GM12878 (cell line): ENCODE results near the gene AMT. TPM values are rescaled to one million over a fixed set of nuclear protein-coding genes. Genes with fewer than 3 reads are reported as not detected.
"Not testable (repeated sequence)": the region's sequence is repeated elsewhere in the genome, so short reads cannot be mapped to it uniquely, and the experiment has no call there.

Experiments
- ATAC-seq: fragments of 200-7000 bp; cut with Tn5 transposase; 3 replicates; pipeline ENCODE4 v1.9.1; 2020; ENCODE audit warnings: mild to moderate bottlenecking, moderate library complexity
- BruUV-seq: library from RNA; stranded (reverse); fragments of 400-500 nt; replicated peaks from 2 replicates; lab custom pipeline; 2021; lab: Mats Ljungman, UMichigan
- CTCF ChIA-PET: fragments of 300-600 bp; sonication (Branson Sonifier 250); formaldehyde crosslinking; extraction: SDS; loops from one replicate; lab custom pipeline; 2021; ENCODE audit warnings: inconsistent platforms; lab: Yijun Ruan, JAX
- POLR2A ChIA-PET: fragments of 350-600 bp; formaldehyde crosslinking; extraction: SDS; loops from one replicate; lab custom pipeline; 2021; ENCODE audit warnings: inconsistent platforms; lab: Charles Lee
- RAD21 ChIA-PET: fragments of 300-600 bp; sonication (Branson Sonifier 250); formaldehyde crosslinking; loops from one replicate; lab custom pipeline; 2023; ENCODE audit warnings: antibody characterized with exemption; ENCODE audit not compliant: unreplicated experiment; lab: Charles Lee
- SMC1A ChIA-PET: fragments of 300-600 bp; sonication (Branson Sonifier 250); formaldehyde crosslinking; loops from one replicate; lab custom pipeline; 2023; ENCODE audit not compliant: unreplicated experiment, uncharacterized antibody; lab: Charles Lee
- DNase-seq: peaks from one replicate; pipeline ENCODE4 v3.0.0-alpha.2; 2011; ENCODE audit warnings: low read depth, low spot score
- FAIRE-seq: peaks from 3 replicates; lab custom pipeline; 2011; peaks lifted over from hg19 to GRCh38; lab: Jason Lieb, UNC
- H2AFZ ChIP-seq: 2 replicates; pipeline ENCODE4 v1.6.0; 2011; ENCODE audit warnings: low read depth, low read length, control low read depth; ENCODE audit not compliant: control insufficient read depth
- H3K27ac ChIP-seq: 2 replicates; pipeline ENCODE4 v1.5.1; 2011; ENCODE audit warnings: control low read depth; ENCODE audit not compliant: control insufficient read depth, insufficient read depth
- H3K27me3 ChIP-seq, 2 experiments: replicated peaks in 1 of 2; 2 replicates each; pipeline versions ENCODE4 v1.6.0 to v1.6.1; 2011; ENCODE audit warnings: low read length in 1 of 2; ENCODE audit not compliant: control insufficient read depth in 2 of 2, insufficient read depth in 2 of 2
- H3K36me3 ChIP-seq, 2 experiments: 2 replicates each; pipeline ENCODE4 v1.5.1; 2011; ENCODE audit warnings: low read length in 1 of 2; ENCODE audit not compliant: control insufficient read depth in 2 of 2, insufficient read depth in 2 of 2
- H3K4me1 ChIP-seq: 2 replicates; pipeline ENCODE4 v1.6.1; 2011; ENCODE audit warnings: mild to moderate bottlenecking, low read length, moderate library complexity, mixed read lengths; ENCODE audit not compliant: control insufficient read depth, insufficient read depth
- H3K4me2 ChIP-seq: 2 replicates; pipeline ENCODE4 v1.6.0; 2011; ENCODE audit warnings: control low read depth; ENCODE audit not compliant: control insufficient read depth, insufficient read depth
- H3K4me3 ChIP-seq: fragments of 200-600 bp; sonication (generic); 2 replicates; pipeline ENCODE4 v1.5.1; 2016
- H3K79me2 ChIP-seq: 2 replicates; pipeline ENCODE4 v1.6.0; 2011; ENCODE audit warnings: low read length; ENCODE audit not compliant: control insufficient read depth, insufficient read depth
- H3K9ac ChIP-seq: 2 replicates; pipeline ENCODE4 v1.8.0; 2011; ENCODE audit warnings: low read length, control low read depth, mixed read lengths; ENCODE audit not compliant: control insufficient read depth, insufficient read depth
- H3K9me3 ChIP-seq: replicated peaks from 3 replicates; pipeline ENCODE4 v1.5.1; 2011; ENCODE audit warnings: mild to moderate bottlenecking, low read length; ENCODE audit not compliant: control insufficient read depth, insufficient read depth
- H4K20me1 ChIP-seq: 2 replicates; pipeline ENCODE4 v1.6.0; 2011; ENCODE audit not compliant: control insufficient read depth, insufficient read depth
- ATF7 ChIP-seq: fragments of 450-650 bp; IDR thresholded peaks from 2 replicates; pipeline ENCODE4 v1.6.1; 2016; ENCODE audit warnings: low read depth, mild to moderate bottlenecking
- NR2C1 ChIP-seq: fragments of 450-650 bp; IDR thresholded peaks from 2 replicates; pipeline ENCODE4 v1.6.1; 2017; ENCODE audit warnings: antibody characterized with exemption, mild to moderate bottlenecking, moderate library complexity
- NR2F1 ChIP-seq: fragments of 450-650 bp; conservative IDR thresholded peaks from 2 replicates; pipeline ENCODE4 v1.6.1; 2017; ENCODE audit warnings: mild to moderate bottlenecking
- RAD21 ChIP-seq: IDR thresholded peaks from 2 replicates; pipeline ENCODE4 v1.6.1; 2011; ENCODE audit warnings: mild to moderate bottlenecking, low read depth, low read length, moderate library complexity; ENCODE audit not compliant: insufficient read depth
- TCF7 ChIP-seq: IDR thresholded peaks from 2 replicates; pipeline ENCODE4 v1.6.1; 2014; ENCODE audit warnings: antibody characterized with exemption, borderline replicate concordance
- WGBS: methylation state at CpG from one replicate; pipeline ENCODE4 v1.1.6; 2016; ENCODE audit warnings: low lambda C conversion rate; ENCODE audit not compliant: insufficient replicate concordance, insufficient coverage; ENCODE audit errors: missing lambda C conversion rate; 5-methylcytosine and 5-hydroxymethylcytosine counted together
- in situ Hi-C: fragments of 300-500 bp; cut with MboI; formaldehyde crosslinking; loops from 9 replicates; pipeline ENCODE4 v1.14.3; 2018; ENCODE audit warnings: mixed read lengths
- intact Hi-C: fragments of 100-400 bp; cut with micrococcal nuclease; formaldehyde crosslinking; loops from one replicate; pipeline ENCODE4 v1.14.2; 2022; ENCODE audit not compliant: unreplicated experiment
- polyA plus RNA-seq, 11 experiments: library from polyadenylated mRNA; depleted of rRNA in 4 of 11; unstranded in 6 of 11; stranded (reverse) in 5 of 11; fragments of >200 nt; fragmentation: Nextera tagmentation in 4 of 11; fragmentation: Illumina TruSeq in 1 of 11; extraction: Ambion mirVana in 4 of 11; extraction: Trizol in 1 of 11; gene quantifications; 1 replicate in 1 of 11; 2 replicates in 10 of 11; pipeline versions ENCODE4 v1.2.1 to v1.2.3, GENCODE V29; 2011 to 2016; ENCODE audit warnings: inconsistent platforms in 2 of 11, missing spikeins in 2 of 11, low read depth in 1 of 11
- total RNA-seq, 4 experiments: library from RNA; depleted of rRNA in 3 of 4; stranded (reverse); fragments of >200 nt in 3 of 4; fragmentation: Illumina TruSeq in 1 of 4; extraction: Trizol in 1 of 4; gene quantifications; 2 replicates each; pipeline versions ENCODE4 v1.2.1 to v1.2.3, GENCODE V29; 2013 to 2021

Gene AMT
- total and polyA plus RNA-seq, 10 of the 15 experiments (the other 5 are each of a cell fraction or from before 2014, with no cell fraction given), result 0.45 to 7.2 (median 2.6) TPM

DNA sequence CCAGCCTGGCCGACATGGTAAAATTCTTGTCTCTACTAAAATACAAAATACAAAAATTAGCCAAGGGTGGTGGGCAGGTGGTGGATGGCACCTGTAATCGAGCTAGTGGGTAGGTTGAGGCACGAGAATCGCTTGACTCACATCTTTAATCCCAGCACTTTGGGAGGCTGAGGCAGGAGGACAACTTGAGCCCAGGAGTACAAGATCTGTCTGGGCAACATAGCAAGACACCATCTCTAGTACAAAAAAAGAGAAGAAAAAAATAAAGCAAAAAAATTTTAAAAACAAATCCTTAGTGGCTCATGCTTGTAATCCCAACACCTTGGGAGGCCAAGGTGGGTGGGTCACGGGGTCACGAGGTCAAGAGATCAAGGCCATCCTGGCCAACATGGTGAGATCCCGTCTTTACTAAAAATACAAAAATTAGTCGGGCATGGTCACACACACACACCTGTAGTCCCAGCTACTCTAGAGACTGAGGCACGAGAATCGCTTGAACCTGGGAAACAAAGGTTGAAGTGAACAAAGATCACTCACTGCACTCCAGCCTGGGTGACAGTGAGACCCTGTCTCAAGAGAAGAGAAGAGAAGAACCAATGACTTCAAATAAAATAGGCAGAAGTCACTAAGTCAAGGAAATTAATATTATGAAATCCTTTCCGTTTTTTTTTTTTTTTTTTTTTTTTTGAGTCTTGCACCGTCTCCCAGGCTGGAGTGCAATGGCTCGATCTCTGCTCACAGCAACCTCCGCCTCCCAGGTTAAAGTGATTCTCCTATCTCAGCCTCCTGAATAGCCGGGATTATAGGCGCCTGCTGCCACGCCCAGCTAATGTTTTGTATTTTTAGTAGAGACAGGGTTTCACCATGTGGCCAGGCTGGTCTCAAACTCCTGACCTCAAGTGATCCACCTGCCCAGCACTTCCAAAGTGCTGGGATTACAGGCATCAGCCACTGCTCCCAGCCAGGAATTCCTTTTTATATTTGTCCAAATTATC is 15.4 kb downstream of the AMT start:
- DNase-seq (no peak), FAIRE-seq (no peak), ATAC-seq (no peak)
- H3K27ac ChIP-seq, result no peak overlapping the region
- no peaks in the 10 kb centered on the region; the same call in 1 of the 3 replicates for H3K9me3 ChIP-seq
- ChIA-PET CTCF (interaction anchor here (0.6 to 3.1 kb wide), 5 partner anchors 18 to 129 kb away, joined by 3 to 15 read pairs (median 4); partner anchors contain the start of gene USP4), POLR2A (no interaction called here), SMC1A (interaction anchor here (1.1 to 2.4 kb wide), 4 partner anchors 14 to 67 kb away, joined by 3 to 6 read pairs (median 4); partner anchors contain the start of gene USP4), RAD21 (interaction anchor here (1.2 to 2.0 kb wide), 2 partner anchors 22 to 67 kb away, joined by 4 to 14 read pairs; partner anchors contain the start of genes NICN1 and USP4)
- H2AFZ ChIP-seq, result no peak overlapping the region
- intact Hi-C loops (loop anchor here (5.0 kb wide), 1 partner anchor 50 kb away; the partner anchor contains the start of gene GPX1), in situ Hi-C loops (no loop called here)
- peak overlapping the region; percentile 29 for H3K4me3 ChIP-seq
- TF ChIP-seq NR2F1 (peak; percentile 67; the same call in 1 of the 2 replicates), ATF7 (no peak), NR2C1 (no peak), RAD21 (no peak), TCF7 (no peak)
- H4K20me1 ChIP-seq, result peaks cover 19% of the 10 kb centered on the region
- H3K36me3 ChIP-seq, result peaks cover under 1 to 4% of the 10 kb centered on the region in 2 experiments; a peak in 3 of 4 replicates
- H3K4me1 ChIP-seq, result 0 out of 2 replicates have a peak, but pooled peaks cover 3% of the 10 kb centered on the region
- H3K4me2 ChIP-seq, result 0 out of 2 replicates have a peak overlapping the region, but pooled peaks have one; percentile 17
- H3K9ac ChIP-seq, result no peak overlapping the region
- WGBS, result 71% methylated on average over 15 of the region's 17 CpGs
- no peaks in the 10 kb centered on the region for H3K27me3 ChIP-seq
- BruUV-seq, result no TSS peak
- peaks cover 95% of the 10 kb centered on the region for H3K79me2 ChIP-seq

DNA sequence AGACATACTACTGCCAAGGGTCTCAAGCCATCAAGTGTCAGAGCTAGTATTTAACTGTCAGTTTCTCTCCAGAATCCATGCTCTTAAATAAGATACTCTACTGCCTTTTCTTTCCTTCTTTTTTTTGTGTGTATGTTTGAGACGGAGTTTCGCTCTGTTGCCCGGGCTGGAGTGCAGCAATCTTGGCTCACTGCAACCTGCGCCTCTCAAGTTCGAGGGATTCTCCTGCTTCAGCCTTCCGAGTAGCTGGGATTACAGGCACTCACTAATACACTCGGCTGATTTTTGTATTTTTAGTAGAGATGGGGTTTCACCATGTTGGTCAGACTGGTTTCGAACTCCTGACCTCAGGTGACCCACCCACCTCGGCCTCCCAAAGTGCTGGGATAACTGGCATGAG is 16.7 kb downstream of the AMT start:
- SMC1A ChIA-PET, result interaction anchor here (1.2 to 2.4 kb wide), 4 partner anchors 8 to 46 kb away, joined by 3 to 6 read pairs (median 4); no protein-coding TSS in a partner anchor
- ATAC-seq, in situ Hi-C loops, BruUV-seq, H3K9ac ChIP-seq, DNase-seq, H2AFZ ChIP-seq, H3K4me3 ChIP-seq, H3K36me3 ChIP-seq, H3K9me3 ChIP-seq, H3K27me3 ChIP-seq, FAIRE-seq, H3K27ac ChIP-seq: not testable (repeated sequence)
- Histone ChIP-seq H3K4me2 (peak overlapping the region; percentile 28; the same call in 1 of the 2 replicates), H3K4me1 (peaks cover 12% of the 10 kb centered on the region), H3K79me2 (peaks cover 93% of the 10 kb centered on the region), H4K20me1 (peaks cover 19% of the 10 kb centered on the region)
- POLR2A ChIA-PET, result interaction anchor here (1.0 kb wide), 1 partner anchor 47 kb away, joined by 3 read pairs; no protein-coding TSS in a partner anchor
- RAD21 ChIA-PET, result interaction anchor here (1.2 to 2.0 kb wide), 2 partner anchors 24 to 66 kb away, joined by 4 to 14 read pairs; partner anchors contain the start of genes NICN1 and USP4
- whole genome bisulfite sequencing, result 74% methylated on average over 9 of the region's 9 CpGs
- CTCF ChIA-PET, result interaction anchor here (1.0 to 2.6 kb wide), 2 partner anchors 62 to 66 kb away, joined by 3 to 9 read pairs; partner anchors contain the start of gene USP4
- intact Hi-C loops, result loop anchor here (5.0 kb wide), 1 partner anchor 48 kb away; the partner anchor contains the start of gene GPX1
